Measurements from ENCODE around the gene OTULIN. TPM values are rescaled to one million over a fixed set of nuclear protein-coding genes. Genes with fewer than 3 reads are reported as not detected.
A peak's percentile ranks its signal among the peaks of the same experiment; 100 is the strongest.

Gene OTULIN
- 20.2 TPM for total RNA-seq
- 10 to 100 TPM; 10.0 to 15.5 (median 12.3) TPM for polyA plus RNA-seq (ENCODE audit: insufficient read depth in 1 of 8, insufficient read length in 8 of 8, low replicate concordance in 1 of 8)
- long read RNA-seq, donor 1, full-length matches to known transcripts = 1 of 1 reads
- long read RNA-seq, donor 1, partial matches to known transcripts = 0 of 1 reads
- long read RNA-seq, donor 1, other reads (novel, unspliced or antisense) = 0 of 1 reads
- long read RNA-seq, donor 2 = 0 reads
- long read RNA-seq, donor 3, full-length matches to known transcripts = 2 of 16 reads
- long read RNA-seq, donor 3, partial matches to known transcripts = 8 of 16 reads
- long read RNA-seq, donor 3, other reads (novel, unspliced or antisense) = 6 of 16 reads
- long read RNA-seq, donor 4, full-length matches to known transcripts = 2 of 2 reads
- long read RNA-seq, donor 4, partial matches to known transcripts = 0 of 2 reads
- long read RNA-seq, donor 4, other reads (novel, unspliced or antisense) = 0 of 2 reads
- long read RNA-seq, donor 5, full-length matches to known transcripts = 3 of 29 reads
- long read RNA-seq, donor 5, partial matches to known transcripts = 26 of 29 reads
- long read RNA-seq, donor 5, other reads (novel, unspliced or antisense) = 0 of 29 reads
- long read RNA-seq, donor 6, full-length matches to known transcripts = 2 of 20 reads
- long read RNA-seq, donor 6, partial matches to known transcripts = 18 of 20 reads
- long read RNA-seq, donor 6, other reads (novel, unspliced or antisense) = 0 of 20 reads
- long read RNA-seq, donor 7, full-length matches to known transcripts = 4 of 26 reads
- long read RNA-seq, donor 7, partial matches to known transcripts = 22 of 26 reads
- long read RNA-seq, donor 7, other reads (novel, unspliced or antisense) = 0 of 26 reads
- long read RNA-seq, donor 8, partial matches to known transcripts = 13 of 13 reads
- long read RNA-seq, donor 8, other reads (novel, unspliced or antisense) = 0 of 13 reads
- long read RNA-seq, donor 9, full-length matches to known transcripts = 3 of 18 reads
- long read RNA-seq, donor 9, partial matches to known transcripts = 15 of 18 reads
- long read RNA-seq, donor 9, other reads (novel, unspliced or antisense) = 0 of 18 reads
- long read RNA-seq, donor 10, full-length matches to known transcripts = 4 of 4 reads
- long read RNA-seq, donor 10, partial matches to known transcripts = 0 of 4 reads
- long read RNA-seq, donor 10, other reads (novel, unspliced or antisense) = 0 of 4 reads
- long read RNA-seq, donor 11, full-length matches to known transcripts = 2 of 2 reads
- long read RNA-seq, donor 11, partial matches to known transcripts = 0 of 2 reads
- long read RNA-seq, donor 11, other reads (novel, unspliced or antisense) = 0 of 2 reads

DNA sequence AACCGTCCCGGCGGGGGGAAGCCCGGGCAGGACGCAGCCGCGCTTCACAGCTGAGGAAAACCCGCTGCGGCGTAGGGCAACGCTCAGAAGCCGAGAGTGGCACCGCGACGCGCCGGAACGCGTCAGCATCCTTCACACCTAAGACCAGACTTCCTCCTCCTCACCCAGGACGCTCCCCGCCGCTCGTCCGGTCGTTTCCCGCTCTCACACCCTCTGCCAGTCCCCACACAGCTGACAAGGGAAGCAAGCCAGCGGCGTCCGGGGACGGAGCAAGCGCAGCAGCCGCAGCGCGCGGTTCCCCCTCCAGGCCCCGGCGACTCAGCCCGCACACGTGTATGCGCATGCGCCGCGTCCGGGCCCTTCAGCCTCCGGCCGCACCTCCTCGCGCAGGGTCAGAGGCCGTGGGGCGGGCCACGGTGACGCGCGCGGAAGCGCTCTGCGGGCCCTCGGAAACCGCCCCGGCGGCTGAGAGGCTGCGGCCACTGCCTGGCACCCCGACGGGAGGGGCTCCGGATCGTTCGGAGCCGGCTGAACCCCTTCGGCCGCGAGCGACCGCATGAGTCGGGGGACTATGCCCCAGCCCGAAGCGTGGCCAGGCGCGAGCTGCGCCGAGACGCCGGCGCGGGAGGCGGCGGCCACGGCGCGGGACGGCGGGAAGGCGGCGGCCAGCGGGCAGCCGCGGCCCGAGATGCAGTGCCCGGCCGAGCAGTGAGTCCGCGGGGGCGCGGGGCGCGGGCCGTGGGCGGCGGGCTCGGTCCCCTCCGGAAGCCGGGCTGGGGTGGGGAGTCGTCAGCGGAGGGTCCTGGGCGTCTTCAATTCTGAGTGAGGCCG, at the start of gene OTULIN:
OTULIN (plus strand) TSS at position 449 of the 831 bp plus-strand sequence; CDS start at position 557, 108 bp downstream.
- no peaks in the 10 kb centered on the region for H3K9me3 ChIP-seq (replicated peaks; ENCODE audit: control insufficient read depth, low read depth, low read length)
- under 1% methylated on average over 111 of the region's 115 CpGs for WGBS (ENCODE audit: insufficient coverage)

DNA sequence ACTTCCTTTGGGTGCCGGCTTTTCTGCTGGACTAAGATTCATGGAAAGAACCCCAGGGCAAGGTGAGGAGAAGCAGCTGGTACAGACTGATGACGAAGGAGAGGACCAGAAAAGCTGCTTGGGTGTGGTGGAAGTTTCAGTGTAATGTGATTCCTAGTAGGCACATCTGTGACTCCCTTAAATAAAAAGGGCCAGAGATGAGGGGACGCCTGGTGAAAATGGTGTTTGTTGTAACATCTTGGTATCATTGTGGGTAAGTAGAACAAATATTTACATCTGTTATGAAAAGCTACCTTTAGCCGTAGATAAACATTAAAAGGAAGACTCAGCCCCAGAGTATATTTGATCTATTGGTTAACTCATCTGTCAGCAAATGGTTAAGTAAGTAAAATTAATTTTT, 49.2 kb upstream of the OTULIN start:
- H3K27me3 ChIP-seq (ENCODE audit: control insufficient read depth, insufficient read depth, low read length) = no peaks in the 10 kb centered on the region
- H3K4me1 ChIP-seq (ENCODE audit: control insufficient read depth, insufficient read depth, low read length) = no peaks in the 10 kb centered on the region
- no peak overlapping the region for H3K4me3 ChIP-seq (ENCODE audit: low read length)
- H3K36me3 ChIP-seq (ENCODE audit: control insufficient read depth, insufficient read depth, low read length) = no peaks in the 10 kb centered on the region
- no peak for DNase-seq
- no peaks in the 10 kb centered on the region for H3K9me3 ChIP-seq (replicated peaks; ENCODE audit: control insufficient read depth, low read depth, low read length)
- H3K27ac ChIP-seq (ENCODE audit: low read length) = no peak overlapping the region
- 71% methylated on average over 2 of the region's 4 CpGs for WGBS (ENCODE audit: insufficient coverage)

More for the DNA sequence above, at the start of gene OTULIN:
- Histone ChIP-seq H3K27me3 (ENCODE audit: control insufficient read depth, insufficient read depth, low read length) (no peaks in the 10 kb centered on the region), H3K36me3 (ENCODE audit: control insufficient read depth, insufficient read depth, low read length) (peaks cover 4% of the 10 kb centered on the region), H3K4me3 (ENCODE audit: low read length) (peak within 1 kb of the TSS; percentile 85), H3K4me1 (ENCODE audit: control insufficient read depth, insufficient read depth, low read length) (peaks cover 10% of the 10 kb centered on the region), H3K27ac (ENCODE audit: low read length) (peak within 1 kb of the TSS; percentile 96)
- peak; percentile 97 for DNase-seq

DNA sequence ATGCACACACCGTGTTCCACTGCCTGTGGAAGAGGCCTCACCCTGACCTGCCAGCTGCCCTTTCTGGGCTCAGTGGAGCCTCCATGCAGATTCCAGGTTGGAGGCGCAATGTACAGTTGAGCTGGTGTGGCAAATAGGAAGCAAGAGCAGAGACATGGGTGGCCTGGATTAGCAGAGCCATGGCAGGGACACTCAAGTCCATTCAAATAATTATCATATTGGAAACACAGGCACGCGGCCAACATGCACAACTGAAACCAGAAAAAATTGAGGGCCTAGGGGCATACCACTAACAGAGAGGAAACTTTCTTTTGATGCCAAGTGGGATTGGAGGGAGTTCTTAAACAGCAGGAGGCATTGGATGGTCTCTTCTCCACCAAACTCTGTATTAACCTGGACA, 47.1 kb upstream of the OTULIN start:
- H3K9me3 ChIP-seq (replicated peaks; ENCODE audit: control insufficient read depth, low read depth, low read length) = no peaks in the 10 kb centered on the region
- 80% methylated on average over 1 of the region's 4 CpGs for WGBS (ENCODE audit: insufficient coverage)

DNA sequence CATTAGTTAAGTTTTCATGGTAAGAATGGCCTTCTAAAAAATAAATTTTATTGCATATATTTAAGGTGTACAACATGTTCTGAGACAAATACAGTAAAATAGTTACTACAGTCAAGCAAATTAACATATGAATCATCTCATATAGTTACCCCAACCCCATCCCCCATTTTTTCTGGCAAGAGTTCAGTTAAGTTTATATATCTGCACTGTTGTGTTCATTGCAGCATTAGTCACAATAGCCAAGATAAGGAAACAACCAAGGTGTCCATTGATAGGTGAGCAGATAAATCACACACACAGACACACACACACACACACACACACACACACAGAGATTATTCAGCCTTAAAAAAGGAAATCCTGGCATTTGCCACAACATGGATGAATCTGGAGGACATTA, 37.2 kb upstream of the OTULIN start:
- no peak for DNase-seq
- Histone ChIP-seq H3K9me3 (replicated peaks; ENCODE audit: control insufficient read depth, low read depth, low read length) (no peaks in the 10 kb centered on the region), H3K4me3 (ENCODE audit: low read length) (no peak overlapping the region), H3K27me3 (ENCODE audit: control insufficient read depth, insufficient read depth, low read length) (no peaks in the 10 kb centered on the region), H3K36me3 (ENCODE audit: control insufficient read depth, insufficient read depth, low read length) (no peaks in the 10 kb centered on the region), H3K4me1 (ENCODE audit: control insufficient read depth, insufficient read depth, low read length) (no peaks in the 10 kb centered on the region), H3K27ac (ENCODE audit: low read length) (no peak overlapping the region)

More for the DNA sequence above, 47.1 kb upstream of the OTULIN start:
- no peaks in the 10 kb centered on the region for H3K36me3 ChIP-seq (ENCODE audit: control insufficient read depth, insufficient read depth, low read length)
- H3K27me3 ChIP-seq (ENCODE audit: control insufficient read depth, insufficient read depth, low read length) = no peaks in the 10 kb centered on the region
- H3K27ac ChIP-seq (ENCODE audit: low read length) = no peak overlapping the region
- no peaks in the 10 kb centered on the region for H3K4me1 ChIP-seq (ENCODE audit: control insufficient read depth, insufficient read depth, low read length)
- no peak for DNase-seq
- H3K4me3 ChIP-seq (ENCODE audit: low read length) = no peak overlapping the region

DNA sequence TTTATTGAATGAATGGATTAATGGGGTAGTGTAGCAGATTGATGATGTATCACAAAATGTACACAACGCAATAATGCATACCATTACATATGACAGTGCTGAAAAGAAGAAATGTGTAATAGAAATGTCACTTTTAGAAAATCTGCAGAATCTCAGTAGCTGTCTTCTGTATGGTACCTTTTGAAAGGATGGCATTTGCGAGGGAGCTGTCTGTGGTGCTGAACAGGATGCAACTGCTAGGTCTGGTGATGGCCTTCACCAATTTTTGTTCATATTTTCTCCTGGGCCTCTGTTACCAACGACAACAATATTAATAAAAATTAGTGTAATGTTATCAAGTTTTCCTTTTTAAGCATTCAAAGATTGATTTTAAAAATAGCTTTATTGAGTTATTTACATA, 36.2 kb upstream of the OTULIN start:
- no CpG with 5 or more reads among the region's 3 CpGs for WGBS (ENCODE audit: insufficient coverage)

DNA sequence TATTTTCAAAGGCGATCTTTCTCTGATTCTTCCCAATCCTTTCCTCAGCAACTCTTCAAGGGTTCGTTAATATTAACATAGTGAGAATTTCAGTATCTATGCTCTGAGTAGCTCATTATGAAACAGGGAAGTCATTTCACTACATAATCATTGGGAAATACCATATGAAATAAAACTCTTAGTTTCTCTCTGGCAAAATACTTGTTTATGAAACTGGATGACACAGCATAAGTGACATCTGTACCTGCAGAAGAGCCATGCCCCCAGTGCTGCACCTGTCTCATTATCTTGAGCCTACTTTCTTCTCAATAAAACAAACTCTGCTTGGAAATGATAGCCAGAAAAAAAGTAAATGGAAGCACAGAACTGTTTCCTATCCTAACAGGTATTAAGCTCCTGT, 33.8 kb upstream of the OTULIN start:
- no peaks in the 10 kb centered on the region for H3K4me1 ChIP-seq (ENCODE audit: control insufficient read depth, insufficient read depth, low read length)
- no peak for DNase-seq
- H3K27me3 ChIP-seq (ENCODE audit: control insufficient read depth, insufficient read depth, low read length) = no peaks in the 10 kb centered on the region
- H3K4me3 ChIP-seq (ENCODE audit: low read length) = no peak overlapping the region
- no CpG with 5 or more reads among the region's 2 CpGs for WGBS (ENCODE audit: insufficient coverage)
- no peak overlapping the region for H3K27ac ChIP-seq (ENCODE audit: low read length)
- H3K9me3 ChIP-seq (replicated peaks; ENCODE audit: control insufficient read depth, low read depth, low read length) = no peaks in the 10 kb centered on the region
- H3K36me3 ChIP-seq (ENCODE audit: control insufficient read depth, insufficient read depth, low read length) = no peaks in the 10 kb centered on the region

More for the DNA sequence above, 36.2 kb upstream of the OTULIN start:
- no peaks in the 10 kb centered on the region for H3K4me1 ChIP-seq (ENCODE audit: control insufficient read depth, insufficient read depth, low read length)
- H3K36me3 ChIP-seq (ENCODE audit: control insufficient read depth, insufficient read depth, low read length) = no peaks in the 10 kb centered on the region
- H3K27ac ChIP-seq (ENCODE audit: low read length) = no peak overlapping the region
- peak; percentile 72 for DNase-seq
- H3K27me3 ChIP-seq (ENCODE audit: control insufficient read depth, insufficient read depth, low read length) = no peaks in the 10 kb centered on the region
- no peaks in the 10 kb centered on the region for H3K9me3 ChIP-seq (replicated peaks; ENCODE audit: control insufficient read depth, low read depth, low read length)
- no peak overlapping the region for H3K4me3 ChIP-seq (ENCODE audit: low read length)

DNA sequence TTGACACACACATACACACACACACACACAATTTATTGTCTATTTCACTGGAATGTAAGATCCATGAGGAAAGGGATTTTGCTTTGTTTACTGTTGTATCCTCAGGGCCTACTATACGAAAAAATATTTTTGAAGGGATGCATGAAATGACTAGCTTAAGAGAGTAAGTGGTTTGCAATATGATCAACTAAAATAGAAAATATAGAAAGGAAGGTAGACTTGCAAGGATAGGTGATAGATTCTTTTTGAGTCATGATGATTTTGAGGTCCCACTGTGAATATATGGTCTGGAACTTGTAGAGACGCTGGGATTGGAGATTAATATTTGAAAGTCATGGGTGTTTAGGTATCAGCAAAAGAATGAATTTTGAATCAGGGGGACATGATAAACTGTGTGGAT, 28.9 kb upstream of the OTULIN start:
- WGBS (ENCODE audit: insufficient coverage) = 57% methylated on average over 1 of the region's 2 CpGs
- H3K27ac ChIP-seq (ENCODE audit: low read length) = no peak overlapping the region
- DNase-seq = no peak
- H3K4me3 ChIP-seq (ENCODE audit: low read length) = no peak overlapping the region
- peaks cover 2% of the 10 kb centered on the region for H3K27me3 ChIP-seq (ENCODE audit: control insufficient read depth, insufficient read depth, low read length)
- H3K9me3 ChIP-seq (replicated peaks; ENCODE audit: control insufficient read depth, low read depth, low read length) = no peaks in the 10 kb centered on the region
- no peaks in the 10 kb centered on the region for H3K36me3 ChIP-seq (ENCODE audit: control insufficient read depth, insufficient read depth, low read length)
- no peaks in the 10 kb centered on the region for H3K4me1 ChIP-seq (ENCODE audit: control insufficient read depth, insufficient read depth, low read length)

DNA sequence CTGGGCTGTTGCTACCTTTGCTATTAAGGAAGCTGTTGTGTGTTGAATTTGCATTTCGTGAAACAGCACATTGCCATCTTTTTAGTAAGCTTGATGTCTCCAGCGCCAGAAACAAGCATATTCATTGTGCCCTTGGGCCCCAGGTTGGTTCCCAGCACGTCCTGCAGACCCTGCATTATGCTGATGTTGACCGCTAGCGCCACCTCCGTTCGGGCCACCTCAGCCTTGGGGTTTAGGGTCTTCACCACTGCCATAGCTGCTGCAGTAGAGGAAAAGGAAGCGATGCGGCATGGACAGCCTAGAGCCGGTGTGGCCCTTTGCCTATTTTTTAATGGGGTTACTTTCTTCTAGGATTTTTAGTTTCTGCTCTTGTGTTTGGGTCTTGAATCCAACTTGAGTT, 23.8 kb upstream of the OTULIN start:
- Histone ChIP-seq H3K36me3 (ENCODE audit: control insufficient read depth, insufficient read depth, low read length) (no peaks in the 10 kb centered on the region), H3K4me3 (ENCODE audit: low read length) (no peak overlapping the region), H3K4me1 (ENCODE audit: control insufficient read depth, insufficient read depth, low read length) (no peaks in the 10 kb centered on the region), H3K9me3 (replicated peaks; ENCODE audit: control insufficient read depth, low read depth, low read length) (no peaks in the 10 kb centered on the region), H3K27ac (ENCODE audit: low read length) (no peak overlapping the region), H3K27me3 (ENCODE audit: control insufficient read depth, insufficient read depth, low read length) (peaks cover 4% of the 10 kb centered on the region)
- no peak for DNase-seq
- 68% methylated on average over 10 of the region's 10 CpGs for WGBS (ENCODE audit: insufficient coverage)

DNA sequence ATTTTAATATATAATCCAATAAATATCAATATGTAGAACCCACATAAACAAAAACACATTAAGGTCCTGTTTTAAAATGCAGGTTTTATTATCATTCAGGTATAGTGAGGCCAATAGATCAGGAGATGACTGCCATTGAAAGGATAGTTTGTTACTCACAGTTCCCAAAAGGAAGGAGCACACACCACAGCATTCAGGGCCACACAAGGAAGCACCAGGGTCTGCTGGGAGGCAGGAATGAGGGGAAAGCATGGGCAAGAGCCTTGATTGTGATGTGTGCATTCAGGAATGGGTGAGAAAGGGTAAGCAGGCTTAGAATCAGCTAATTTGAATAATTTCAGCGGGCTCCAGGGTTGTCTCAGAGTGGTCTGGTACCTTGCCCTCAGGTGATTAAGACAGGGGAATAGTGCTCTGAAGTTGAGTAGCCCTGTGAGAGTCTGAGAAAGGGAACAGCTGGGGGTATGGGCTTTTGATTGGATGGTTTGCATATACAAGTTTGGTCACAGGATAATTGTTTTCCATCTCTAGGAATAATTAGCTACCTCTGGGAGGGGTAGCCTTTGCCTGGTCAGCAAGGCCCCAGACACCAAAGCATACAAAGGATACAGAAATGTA, 19.8 kb upstream of the OTULIN start:
- Histone ChIP-seq H3K27ac (ENCODE audit: low read length) (no peak overlapping the region), H3K9me3 (replicated peaks; ENCODE audit: control insufficient read depth, low read depth, low read length) (no peaks in the 10 kb centered on the region), H3K27me3 (ENCODE audit: control insufficient read depth, insufficient read depth, low read length) (peaks cover 3% of the 10 kb centered on the region), H3K4me3 (ENCODE audit: low read length) (no peak overlapping the region), H3K36me3 (ENCODE audit: control insufficient read depth, insufficient read depth, low read length) (no peaks in the 10 kb centered on the region), H3K4me1 (ENCODE audit: control insufficient read depth, insufficient read depth, low read length) (no peaks in the 10 kb centered on the region)
- no peak for DNase-seq
- WGBS (ENCODE audit: insufficient coverage) = 92% methylated on average over 1 of the region's 1 CpG

Measured in muscle of leg (tissue), 16 donors.